ENCODE data around the gene PAK2. TPM values are rescaled to one million over a fixed set of nuclear protein-coding genes. Genes with fewer than 3 reads are reported as not detected.
A peak's percentile ranks its signal among the peaks of the same experiment; 100 is the strongest.
"Not testable (repeated sequence)": the region's sequence is repeated elsewhere in the genome, so short reads cannot be mapped to it uniquely, and the experiment has no call there.

Gene PAK2
- total RNA-seq, 1 experiment from 2014 or later: 26.8 TPM

DNA sequence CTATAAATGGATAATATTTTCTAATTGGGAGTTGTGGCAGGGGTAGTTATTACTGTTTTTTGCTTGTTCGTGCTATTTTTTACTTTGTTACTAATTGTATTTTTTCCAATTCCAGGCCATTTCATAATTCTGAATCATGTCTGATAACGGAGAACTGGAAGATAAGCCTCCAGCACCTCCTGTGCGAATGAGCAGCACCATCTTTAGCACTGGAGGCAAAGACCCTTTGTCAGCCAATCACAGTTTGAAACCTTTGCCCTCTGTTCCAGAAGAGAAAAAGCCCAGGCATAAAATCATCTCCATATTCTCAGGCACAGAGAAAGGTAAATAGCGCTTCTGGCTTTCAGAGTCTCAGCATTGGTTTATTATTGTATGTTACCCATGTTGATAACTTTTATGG lies 42.9 kb downstream of the PAK2 start:
- no peak for DNase-seq (ENCODE audit: low spot score)

DNA sequence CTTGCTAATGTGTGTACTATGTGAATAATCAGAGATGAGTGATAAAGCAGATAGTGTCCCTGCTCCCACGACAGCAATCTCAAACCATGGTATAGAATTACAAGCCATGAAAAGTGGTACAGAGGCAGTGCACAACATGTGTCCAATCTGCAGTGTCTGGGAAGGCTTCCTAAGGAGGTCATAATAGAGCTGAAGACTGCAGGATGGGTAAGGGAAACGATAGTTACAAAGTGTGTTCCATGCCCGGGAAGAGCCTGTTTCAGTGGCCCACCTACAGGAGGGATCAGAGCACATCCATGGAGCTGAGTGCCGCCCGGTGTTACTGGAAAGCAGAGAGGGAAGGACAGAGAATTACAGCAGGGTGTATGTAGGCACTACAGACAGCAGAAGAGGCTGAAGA lies 48.9 kb downstream of the PAK2 start:
- DNase-seq (ENCODE audit: low spot score): no peak

DNA sequence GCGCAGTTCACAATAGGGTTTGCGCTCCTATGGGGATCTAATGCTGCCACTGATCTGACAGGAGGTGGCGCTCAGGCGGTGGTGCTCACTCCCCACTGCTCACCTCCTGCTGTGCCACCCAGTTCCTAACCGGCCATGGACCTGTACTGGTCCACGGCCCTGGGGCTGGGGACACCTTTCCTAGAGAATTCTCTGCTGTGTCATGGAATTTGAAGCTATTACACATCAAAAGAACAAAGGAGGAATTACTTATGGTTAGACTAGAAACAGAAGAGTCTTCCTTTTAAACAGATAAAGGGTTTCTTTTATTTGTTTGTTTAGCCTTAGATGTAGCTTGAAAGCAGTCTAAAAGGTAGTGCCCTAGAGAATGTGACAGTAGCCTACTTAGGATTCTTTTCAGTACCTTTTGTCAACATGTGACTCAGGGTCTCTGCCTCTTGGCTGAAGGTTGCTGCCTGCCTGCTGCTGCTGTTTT lies 50.3 kb downstream of the PAK2 start:
- peak; percentile 46 for DNase-seq (ENCODE audit: low spot score)

DNA sequence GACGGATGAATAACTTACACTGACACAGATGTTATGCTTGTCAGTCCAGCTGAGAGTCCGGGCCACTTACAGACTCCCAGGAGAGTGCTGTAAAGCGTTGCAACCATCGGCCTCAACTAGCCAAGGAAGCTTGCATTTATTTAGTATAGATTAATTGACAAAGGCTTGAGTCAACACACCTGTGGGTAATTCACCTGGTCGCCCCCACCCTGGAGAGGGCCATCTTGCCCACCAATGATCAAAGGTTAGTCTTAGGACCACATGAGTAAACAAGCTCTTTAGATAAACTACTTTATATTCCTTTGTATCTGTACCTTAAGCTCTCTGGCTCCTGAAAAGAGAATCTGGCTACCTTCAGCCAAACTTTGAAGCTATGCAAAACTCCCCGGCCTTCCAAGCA lies 51.0 kb downstream of the PAK2 start:
- no peak for DNase-seq (ENCODE audit: low spot score)

DNA sequence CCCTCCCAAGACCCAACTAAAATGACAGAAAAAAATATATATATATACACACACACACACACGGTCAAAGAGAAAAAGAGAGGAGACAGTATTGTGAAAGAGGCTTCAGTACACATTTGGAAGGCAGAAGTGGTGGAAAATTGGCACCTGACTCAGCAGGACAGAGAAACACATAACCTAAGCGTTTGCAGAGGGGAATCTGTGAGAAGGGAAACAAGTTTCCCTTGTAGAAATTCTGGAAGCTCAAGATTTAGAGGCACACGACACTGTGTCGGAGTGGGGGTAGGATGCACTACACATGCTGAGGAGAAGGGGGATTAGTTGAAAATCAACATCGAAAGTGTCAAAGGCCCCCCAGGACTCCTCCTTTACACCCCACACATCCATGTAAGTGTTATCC lies 53.1 kb downstream of the PAK2 start:
- DNase-seq (ENCODE audit: low spot score): no peak

DNA sequence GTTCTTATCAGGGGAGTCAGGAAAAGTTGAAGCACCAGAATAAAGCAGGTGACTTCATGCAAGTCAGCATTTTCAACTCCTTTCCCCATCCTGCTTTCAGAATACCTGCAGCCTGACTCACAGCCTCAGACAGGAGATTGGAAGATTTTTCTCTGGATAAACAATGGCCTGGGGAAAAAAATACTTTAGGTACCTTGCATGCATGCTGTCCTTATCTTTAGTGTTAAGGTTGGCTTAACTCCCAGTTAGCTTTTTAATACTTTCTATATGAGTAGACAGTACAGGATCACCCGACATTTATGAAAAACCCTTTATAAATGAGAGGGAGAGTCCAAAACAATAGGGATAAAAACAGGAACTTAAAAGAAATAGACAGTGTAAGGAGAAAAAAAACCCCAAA lies 53.6 kb downstream of the PAK2 start:
- DNase-seq (ENCODE audit: low spot score): peak; percentile 76

DNA sequence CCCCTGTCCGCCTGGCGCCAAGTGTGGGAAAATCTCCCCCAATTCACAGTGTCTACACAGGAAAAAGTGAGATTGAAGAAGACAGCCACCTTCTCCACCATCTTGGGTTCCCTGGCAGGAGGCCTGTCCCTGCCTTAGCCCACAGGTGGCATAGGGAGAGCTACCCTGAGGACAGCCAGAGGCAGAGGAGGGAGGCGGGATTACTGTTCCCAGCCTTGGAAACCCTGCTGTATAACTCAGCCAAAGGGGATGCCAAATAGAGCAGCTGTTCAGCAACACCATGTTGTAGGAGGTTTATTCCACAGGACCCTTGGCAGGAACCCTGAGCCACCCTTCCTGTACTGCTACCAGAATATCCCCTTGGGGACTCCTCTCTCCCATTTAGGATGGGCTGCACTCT lies 54.8 kb downstream of the PAK2 start:
- no peak for DNase-seq (ENCODE audit: low spot score)

DNA sequence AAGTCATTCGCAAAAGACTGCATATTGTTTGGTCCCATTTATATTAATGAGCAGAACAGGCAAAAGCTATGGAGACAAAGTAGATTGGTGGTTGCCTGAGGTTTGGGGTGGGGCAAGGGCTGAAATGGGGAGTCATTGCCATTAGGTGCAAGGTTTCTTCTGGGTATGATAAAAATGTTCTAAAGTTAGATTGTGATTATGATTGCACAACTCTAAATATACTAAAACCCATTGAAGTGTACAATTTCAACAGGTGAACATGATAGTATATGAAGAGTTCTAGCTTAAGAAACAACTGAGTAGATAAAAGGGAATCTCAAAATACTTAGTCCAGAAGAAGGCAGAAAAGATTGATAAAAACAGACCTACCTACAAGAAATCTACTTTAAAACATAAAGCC lies 56.7 kb downstream of the PAK2 start:
- DNase-seq (ENCODE audit: low spot score): no peak

DNA sequence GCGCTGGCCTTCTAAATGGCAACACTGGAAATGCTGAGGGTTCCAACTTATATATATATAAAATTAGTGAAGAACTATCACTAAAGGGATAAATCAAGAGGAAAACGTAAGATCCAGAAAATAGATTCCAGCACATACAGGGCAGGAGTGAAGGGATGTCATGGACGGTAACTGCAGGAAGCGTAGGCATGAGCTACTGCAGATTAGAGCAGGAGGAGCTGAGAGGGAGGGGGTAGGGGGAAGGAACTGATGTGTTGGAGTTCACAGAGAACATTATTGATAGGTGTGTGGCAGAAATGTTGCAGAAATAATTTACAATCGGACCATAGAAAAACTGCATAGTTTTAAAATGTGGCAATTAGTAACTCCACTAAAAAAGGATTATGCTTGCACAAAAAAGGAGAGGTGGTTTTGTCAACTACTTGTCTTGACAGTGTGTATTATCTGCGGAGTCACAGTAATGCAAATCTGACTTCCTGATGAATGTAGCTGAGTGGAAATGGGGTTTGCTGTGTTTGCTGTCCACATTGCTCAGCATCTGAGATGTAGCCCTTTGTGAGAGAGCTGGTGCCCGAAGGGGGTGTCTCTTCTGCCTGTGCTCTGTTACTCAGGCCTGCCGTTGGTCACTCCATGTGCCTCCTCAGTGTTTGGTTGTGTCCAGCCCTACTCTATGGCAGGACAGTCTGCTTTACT lies 61.2 kb downstream of the PAK2 start:
- no peak for DNase-seq (ENCODE audit: low spot score)

DNA sequence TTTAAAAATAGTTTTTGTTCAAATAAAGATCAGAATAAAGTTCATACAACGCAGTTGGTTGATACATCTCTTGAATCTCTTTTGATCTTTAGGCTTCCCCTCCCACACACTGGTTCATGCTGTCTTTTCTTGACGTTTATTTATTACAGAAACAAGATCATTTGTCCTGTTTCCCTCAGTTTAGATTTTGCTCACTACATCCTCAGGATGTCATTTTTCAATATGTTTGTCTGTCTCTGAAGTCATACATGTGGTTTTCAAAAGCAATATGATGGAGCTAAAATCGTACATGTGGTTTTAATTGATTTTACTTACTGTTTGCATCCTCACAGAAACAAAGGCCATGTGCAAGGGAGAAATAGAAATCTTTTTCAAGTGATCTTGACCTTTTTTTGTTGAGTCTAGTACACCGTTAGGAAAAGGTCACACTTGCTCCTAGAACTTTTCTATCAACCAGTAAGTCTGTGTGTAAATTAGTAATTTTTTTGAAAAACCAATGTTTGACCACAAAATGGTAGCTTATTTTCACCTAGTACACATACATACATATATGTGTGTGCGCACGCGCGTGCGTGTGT lies 64.3 kb downstream of the PAK2 start:
- DNase-seq (ENCODE audit: low spot score): no peak

DNA sequence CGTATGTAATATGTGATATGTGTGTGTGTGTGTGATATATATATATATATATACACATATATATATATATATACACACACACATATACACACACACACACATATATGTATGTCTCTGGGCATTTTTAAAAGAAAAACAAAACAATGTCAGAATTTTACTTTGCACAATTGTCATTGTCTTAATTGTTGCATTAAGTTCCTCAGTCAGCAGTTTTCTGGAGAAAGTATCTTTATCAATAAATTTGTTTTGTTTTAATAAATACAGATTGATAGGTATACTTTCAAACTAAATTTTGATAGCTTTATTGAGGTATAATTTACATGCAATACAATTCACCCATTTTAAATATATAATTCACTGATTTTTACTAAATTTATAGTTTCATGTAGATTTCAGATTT lies 65.1 kb downstream of the PAK2 start:
- no peak for DNase-seq (ENCODE audit: low spot score)

DNA sequence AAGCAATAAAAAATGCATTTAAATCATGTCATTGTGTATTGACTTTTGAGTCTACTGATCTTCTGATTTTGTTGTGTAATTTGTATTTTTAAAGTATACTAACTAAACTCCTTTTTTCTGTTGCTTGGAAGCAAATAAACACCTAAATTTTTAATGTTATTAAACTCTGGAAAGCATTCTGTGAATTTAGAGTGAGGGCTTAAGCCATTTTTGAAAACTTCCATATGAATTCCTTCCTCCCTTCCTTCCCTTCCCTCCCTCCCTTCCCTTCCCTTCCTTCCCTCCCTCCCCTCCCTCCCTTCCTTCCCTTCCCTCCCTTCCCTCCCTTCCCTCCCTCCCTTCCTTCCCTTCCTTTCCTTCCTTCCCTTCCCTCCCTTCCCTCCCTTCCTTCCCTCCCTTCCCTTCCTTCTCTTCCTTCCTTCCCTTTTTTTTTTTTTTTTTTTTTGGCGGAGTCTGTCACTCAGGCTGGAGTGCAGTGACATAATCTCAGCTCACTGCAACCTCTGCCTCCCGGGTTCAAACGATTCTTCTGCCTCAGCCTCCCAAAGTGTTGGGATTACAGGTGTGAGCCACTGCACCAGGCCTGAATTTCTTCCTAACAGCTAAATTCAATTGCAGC lies 71.4 kb downstream of the PAK2 start:
- no peak for DNase-seq (ENCODE audit: low spot score)

DNA sequence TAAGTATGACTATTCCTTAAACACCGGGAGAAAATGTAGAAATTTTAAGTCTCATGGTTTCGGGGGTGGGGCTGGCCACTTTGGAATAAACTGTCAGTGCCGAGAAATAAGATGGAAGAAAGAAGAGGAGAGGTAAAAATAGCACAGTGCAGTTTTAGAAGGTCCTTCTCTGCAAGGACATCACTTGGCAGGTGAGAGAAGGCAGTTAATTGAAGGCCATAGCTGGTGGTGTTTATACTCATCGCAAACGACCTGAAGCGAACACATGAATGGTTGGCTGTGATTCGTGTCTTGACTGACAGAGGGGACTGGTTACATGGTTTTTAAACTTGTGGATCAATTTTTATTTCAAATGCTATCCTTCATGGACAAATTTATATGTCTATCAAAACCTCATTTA lies 73.2 kb downstream of the PAK2 start:
- DNase-seq (ENCODE audit: low spot score): no peak

DNA sequence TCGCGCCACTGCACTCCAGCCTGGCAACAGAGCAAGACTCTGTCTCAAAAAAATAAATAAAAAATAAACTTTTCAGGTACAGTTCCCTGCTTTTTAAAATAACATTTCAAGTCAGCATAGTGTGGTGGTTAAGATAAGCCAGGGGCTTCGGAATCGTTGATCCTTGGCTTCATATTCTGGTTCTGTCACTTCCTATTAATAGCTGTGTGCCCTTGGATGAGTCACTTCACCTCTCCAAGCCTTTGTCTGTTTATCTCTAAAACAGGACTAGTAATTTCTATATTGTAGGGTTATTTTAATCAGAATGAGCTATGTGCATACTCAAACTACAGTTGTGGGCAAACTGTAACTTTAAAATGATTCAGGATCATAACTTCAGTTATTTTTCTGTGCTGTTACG lies 74.2 kb downstream of the PAK2 start:
- DNase-seq (ENCODE audit: low spot score): no peak

DNA sequence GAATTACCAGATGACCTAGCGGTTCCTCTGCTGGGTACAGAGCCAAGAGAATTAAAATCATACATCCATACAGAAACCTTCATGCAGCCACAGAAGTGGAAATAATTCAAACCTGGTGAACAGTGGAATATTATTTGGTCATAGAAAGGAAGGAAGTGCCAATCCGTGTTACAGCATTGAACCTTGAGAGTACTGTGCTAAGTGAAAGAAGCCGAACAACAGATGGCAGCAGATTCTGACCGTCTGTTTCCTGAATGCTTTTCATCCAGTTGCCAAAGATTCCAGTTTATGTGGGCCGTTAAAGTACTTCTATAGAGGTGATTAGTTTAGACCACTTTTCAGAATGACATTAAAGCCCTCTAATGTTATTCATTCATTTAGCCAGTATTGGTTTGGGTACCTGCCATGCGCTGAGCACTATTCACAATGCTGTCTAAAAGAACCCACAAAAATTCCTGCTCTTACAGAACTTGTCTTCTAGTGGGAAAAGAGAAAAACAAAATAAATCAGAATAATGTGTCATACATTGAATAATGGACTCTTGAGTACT lies 82.2 kb downstream of the PAK2 start:
- DNase-seq (ENCODE audit: low spot score): no peak

DNA sequence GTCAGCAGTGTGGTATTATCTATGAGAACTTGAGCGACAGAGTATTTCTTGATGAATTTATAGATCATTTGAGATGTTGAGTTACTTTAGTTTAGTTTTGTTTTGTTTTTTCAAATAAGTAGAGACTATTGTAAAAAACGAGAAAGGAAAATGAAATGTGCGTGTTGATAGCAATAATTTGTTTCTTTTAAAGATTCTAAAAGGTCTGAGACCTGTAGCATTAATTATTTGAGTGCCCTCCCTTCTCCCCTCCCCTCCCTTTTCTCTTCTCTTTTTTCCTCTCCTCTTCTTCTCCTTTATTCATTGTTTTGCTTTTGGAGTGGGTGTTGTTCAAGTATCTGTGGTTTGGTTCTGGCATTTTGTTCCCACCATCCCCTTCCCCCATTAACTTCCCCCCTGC lies 90.0 kb downstream of the PAK2 start:
- DNase-seq (ENCODE audit: low spot score): not testable (repeated sequence)

DNA sequence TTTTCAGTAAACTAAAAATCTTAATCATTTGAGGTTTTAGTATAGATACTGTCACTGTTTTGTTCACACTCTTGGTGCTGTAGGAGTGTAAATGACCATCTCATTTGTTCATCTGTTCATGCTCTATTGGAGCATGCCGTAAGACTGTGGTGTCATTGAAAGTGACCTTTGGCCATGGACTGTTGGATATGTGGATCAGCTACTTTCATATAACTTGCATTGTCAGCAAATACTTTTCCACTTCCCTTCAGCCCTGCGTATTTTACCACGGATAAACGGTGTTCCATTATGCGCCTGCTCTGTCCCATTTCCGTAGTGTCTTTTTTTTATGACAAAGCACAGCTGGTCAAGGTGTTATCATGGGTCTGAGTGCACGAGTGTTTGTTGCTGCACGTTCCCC lies 95.4 kb downstream of the PAK2 start:
- DNase-seq (ENCODE audit: low spot score): no peak

DNA sequence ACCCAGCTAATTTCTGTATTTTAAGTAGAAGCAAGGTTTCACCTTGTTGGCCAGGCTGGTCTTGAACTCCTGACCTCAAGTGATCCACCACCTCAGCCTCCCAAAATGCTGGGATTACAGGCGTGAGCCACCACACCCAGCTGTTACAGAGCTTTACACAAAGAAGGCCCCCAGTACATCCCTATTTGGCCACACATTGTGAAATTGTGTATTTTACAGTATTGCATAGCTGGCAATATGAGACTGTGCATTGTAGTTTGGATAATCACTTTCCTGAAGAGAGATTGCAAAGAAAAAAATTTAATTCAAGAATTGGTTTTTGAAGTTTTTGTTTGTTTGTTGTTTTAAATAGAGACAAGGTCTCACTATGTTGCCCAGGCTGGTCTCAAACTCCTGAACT lies 97.0 kb downstream of the PAK2 start:
- DNase-seq (ENCODE audit: low spot score): not testable (repeated sequence)

DNA sequence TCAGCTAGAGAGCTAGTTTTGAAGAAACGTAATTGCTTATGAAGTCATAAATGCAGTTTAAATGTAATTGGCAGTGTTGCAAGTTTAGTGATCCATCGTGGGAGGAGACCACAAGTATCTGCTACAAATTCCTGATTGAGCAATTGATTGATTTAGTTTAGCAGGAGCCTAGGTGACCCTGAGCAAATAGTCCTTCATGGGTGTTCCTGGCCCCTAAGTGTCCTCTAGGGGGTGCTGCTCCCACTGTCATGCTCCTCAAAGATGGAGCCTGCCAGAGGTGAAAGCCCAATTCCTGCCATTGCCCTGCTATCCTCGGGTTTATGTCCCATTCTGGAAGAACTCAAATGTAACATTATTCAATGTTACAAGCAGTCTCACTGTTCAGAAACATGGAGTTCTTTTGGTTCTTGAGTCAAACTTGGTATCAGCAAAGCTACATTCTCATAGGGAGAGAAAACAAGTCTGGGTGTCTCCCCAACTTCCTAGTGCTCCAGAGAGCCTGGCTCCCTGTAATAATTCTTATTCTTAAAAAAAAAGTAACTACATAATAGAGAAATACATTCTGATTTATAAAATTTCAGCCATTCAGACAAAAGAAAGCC lies 98.3 kb downstream of the PAK2 start:
- peak; percentile 72 for DNase-seq (ENCODE audit: low spot score)

DNA sequence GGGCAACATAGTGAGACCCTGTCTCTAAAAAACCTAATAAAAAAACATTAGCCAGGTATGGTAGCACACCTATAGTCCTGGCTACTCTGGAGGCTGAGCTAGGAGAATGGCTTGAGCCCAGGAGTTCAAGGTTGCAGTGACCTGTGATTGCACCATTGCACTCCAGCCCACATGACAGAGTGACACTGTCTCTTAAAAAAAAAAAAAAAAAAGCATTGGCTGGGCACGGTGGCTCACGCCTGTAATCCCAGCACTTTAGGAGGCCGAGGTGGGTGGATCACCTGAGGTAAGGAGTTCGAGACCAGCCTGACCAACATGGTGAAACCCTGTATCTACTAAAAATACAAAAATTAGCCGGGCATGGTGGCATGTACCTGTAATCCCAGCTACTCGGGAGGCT lies 99.7 kb downstream of the PAK2 start:
- DNase-seq (ENCODE audit: low spot score): not testable (repeated sequence)

DNA sequence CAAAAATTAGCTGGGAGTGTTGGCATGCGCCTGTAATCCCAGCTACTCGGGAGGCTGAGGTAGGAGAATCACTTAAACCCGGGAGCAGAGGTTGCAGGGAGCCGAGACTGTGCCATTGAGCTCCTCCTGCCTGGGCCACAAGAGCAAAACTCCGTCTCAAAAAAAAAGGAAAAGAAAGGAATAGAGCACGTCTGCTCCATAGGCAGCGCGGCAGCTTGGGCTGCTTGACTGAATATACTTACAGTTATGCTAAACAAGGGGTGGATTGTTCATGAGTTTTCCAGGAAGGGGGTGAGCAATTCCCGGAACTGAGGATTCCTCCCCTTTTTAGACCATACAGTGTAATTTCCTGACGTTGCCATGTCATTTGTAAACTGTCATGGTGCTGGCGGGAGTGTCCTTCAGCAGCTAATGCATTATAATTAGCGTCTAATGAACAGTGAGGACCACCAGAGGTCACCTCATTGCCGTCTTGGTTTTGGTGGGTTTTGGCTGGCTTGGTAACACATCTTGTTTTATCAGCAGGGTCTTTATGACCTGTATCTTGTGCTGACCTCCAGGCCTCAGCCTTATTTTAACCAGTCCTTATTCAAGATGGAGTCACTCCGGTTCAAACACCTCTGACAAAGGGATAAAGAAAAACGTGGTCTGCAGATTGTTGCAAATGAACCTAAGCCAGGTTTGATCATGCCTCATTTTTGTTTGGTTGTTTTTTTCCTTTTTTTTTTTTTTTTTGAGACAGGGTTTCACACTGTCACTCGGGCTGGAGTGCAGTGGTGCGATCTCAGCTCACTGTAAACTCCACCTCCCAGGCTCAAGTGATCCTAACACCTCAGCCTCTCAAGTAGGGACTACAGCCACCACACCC lies 103.1 kb downstream of the PAK2 start:
- DNase-seq (ENCODE audit: low spot score): no peak
